DMS53 treated with DMSO at 0.1 percent for 48 hours (cell line): Measurements from ENCODE around the gene ALOXE3.
"Not testable (repeated sequence)": the region's sequence is repeated elsewhere in the genome, so short reads cannot be mapped to it uniquely, and the experiment has no call there.

Experiments
- DNase-seq: peaks from one replicate; lab custom pipeline; 2025; ENCODE audit not compliant: unreplicated experiment; lab: John Stamatoyannopoulos, UW

Gene ALOXE3

DNA sequence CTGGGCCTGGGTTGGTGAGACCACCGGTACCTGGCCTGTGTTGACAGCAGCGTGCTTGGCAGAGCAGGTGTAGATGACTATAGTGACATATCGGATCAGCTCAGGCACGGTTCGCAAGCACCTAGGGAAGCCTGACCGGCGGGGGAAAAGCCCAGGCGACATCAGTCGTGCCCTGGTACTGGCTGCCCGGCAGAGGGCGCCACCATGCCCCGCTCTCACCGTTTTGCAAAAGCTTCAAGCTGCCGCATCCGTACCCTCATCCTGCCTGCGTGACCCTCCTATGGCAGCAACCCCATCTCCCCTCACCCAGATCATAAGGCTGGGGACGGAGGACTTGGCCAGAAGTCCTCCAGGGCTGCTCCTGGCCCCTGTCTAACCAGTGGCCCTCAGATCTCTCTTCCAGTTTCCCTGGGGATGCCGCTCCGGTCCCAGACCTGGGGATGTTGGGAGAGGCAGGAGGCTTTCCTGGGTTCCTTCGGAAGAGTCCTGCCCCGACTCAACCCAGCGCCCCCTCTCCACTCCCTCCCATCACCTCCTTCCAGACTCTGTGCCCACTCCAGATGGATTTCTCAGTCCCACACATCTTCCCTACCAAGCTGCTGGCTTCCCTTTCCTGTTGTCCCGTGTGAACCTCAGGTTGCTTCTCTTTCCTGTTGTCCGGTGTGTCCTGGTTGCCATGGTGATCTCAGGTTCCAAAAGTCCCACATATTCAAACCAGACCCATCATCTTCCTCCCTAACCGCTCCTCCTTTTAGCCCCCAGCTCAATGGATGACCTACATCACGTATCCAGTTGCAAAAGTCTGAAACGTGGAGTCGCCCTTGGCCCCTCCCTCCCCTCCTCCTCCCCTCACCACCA, 44.5 kb downstream of the ALOXE3 start:
- DNase-seq = peak; percentile 73

DNA sequence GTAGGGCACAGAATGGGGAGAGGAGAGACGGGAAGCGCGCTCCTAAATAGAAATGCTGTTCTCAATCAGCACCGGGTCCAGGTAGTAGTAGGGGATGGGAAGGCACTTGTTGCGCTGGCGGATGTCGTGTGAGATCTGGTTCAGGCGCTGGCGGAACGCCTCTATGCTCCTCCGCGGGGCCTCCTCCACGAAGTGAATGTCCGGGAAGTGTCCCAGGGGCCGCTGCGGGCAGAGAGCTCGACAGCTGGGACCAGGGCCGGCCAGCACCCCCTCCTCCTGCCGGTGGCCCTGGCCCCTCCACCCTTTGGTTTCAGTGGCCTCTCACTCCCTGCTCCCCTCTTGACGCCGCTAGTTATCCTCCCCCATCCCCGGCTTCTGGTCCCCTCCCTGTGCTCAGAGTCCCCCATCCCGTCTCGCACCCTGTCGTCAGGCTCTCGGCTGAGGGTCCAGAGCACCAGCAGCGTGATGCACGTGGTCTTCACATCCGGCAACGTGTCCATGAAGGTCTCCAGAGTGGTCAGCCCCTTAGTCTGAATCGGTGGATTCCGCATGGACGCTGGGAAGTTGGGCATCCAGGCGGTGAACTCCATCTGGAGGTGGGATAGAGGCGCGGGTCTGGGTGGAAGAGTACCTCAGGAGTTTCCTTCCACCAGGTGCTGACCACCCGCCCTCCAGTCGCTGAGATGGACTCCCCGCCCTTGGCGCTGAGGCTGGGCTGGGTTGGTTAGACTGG, 45.4 kb downstream of the ALOXE3 start:
- no peak for DNase-seq

DNA sequence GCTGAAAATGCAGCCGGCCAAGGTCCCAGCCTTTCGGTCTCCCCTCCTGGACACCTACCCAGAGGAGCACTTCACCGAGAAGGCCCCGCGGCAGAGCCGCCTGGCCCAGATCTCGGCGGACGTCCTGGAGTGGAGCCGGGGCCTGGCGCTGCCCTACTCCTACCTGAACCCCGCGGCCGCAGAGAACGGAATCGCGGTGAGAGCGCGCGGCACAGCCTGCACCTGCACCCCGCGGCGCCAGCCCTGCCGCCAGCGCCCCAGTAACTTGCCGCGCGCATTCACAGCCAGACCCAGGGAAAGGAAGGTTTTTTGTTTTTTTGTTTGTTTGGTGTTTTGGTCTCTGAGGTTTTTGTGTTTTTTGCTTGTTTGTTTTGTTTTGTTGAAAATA, 46.0 kb downstream of the ALOXE3 start:
- no peak for DNase-seq

DNA sequence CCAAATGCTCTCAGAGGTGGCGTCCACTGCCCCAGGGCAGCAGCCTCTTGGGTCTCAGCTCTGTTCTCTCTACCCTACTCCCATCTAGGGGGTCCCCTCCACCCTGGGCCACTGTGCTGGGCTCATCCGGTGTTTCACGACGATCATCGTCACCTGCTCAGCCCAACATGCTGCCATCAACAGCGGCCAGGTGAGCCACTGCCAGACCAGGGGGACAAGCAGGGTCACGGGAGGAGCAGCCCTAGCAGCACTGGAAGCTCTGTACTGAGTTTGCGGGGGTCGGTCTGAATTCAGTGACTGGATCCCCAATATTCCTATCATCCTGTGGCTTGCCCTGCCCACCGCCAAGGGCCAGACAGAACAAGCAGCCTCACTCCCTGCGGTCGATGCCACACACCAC, 46.8 kb downstream of the ALOXE3 start:
- no peak for DNase-seq

DNA sequence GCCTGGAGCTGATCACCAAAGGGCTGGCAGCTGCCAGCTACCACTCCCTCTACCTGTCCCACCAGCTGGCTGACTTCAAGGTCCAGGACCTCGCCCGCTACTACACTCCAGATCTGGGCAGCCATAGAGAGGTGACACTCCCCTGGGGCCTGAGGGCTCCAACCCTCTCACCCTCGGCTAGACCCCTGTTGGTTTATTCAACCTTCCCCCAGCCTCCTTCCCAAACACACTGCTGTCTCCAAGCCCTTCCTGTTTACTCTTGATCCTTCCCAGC, 48.8 kb downstream of the ALOXE3 start:
- no peak for DNase-seq

DNA sequence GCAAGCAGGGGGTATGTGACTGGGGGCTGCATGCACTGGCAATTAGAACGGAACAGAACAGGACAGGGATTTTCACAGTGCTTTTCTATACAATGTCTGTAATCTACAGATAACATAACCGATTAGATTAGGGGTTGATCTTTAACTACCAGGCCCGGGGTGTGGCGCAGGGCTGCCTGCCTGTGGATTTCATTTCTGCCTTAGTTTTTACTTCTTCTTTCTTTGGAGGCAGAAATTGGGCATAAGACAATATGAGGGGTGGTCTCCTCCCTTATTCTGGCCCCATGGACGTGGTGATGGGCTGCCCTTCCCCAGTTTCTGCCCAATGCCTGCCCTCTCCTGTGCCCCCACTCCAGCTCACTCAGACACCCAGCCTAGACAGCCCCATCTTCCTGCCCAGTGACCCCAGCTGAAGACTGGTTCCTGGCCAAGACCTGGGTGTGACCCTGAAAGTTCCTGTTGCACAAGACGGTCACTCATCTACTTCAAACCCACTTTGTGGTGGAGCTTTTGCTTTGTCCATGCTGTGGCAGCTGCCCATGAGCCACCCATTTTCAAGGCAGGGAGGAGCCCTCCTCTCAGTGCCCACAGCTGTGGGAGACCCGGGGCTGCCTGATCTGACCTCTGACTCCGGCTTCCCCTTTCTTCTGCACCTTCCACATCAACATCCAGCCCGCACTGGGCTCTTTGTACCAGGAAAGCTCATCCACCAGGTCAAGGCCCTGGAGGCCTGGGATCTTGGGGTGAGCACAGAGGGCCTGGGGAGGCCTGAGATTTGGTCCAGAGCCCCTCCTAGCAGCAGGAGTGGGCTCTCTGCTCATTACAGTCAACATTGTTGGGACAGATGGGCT, 49.4 kb downstream of the ALOXE3 start:
- DNase-seq = no peak

DNA sequence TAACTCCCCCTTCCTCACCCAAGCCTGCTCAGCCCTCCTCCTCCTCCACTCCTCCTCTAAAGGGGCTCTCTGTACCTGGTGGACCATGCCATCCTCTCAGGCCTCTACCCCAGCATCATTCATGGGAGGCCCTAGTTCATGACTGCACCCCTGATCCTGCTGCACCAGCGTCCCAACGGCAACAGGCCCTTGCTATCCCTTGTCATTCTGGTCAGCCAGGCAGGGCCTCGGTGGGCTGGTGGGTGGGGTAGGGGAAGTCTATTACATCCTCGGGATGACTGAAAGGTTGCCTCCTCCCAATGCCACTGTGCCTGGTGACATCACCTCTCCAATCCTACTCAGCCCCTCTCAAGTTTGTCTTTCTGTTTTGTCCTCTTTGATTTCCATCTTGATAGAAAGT, 50.5 kb downstream of the ALOXE3 start:
- no peak for DNase-seq

DNA sequence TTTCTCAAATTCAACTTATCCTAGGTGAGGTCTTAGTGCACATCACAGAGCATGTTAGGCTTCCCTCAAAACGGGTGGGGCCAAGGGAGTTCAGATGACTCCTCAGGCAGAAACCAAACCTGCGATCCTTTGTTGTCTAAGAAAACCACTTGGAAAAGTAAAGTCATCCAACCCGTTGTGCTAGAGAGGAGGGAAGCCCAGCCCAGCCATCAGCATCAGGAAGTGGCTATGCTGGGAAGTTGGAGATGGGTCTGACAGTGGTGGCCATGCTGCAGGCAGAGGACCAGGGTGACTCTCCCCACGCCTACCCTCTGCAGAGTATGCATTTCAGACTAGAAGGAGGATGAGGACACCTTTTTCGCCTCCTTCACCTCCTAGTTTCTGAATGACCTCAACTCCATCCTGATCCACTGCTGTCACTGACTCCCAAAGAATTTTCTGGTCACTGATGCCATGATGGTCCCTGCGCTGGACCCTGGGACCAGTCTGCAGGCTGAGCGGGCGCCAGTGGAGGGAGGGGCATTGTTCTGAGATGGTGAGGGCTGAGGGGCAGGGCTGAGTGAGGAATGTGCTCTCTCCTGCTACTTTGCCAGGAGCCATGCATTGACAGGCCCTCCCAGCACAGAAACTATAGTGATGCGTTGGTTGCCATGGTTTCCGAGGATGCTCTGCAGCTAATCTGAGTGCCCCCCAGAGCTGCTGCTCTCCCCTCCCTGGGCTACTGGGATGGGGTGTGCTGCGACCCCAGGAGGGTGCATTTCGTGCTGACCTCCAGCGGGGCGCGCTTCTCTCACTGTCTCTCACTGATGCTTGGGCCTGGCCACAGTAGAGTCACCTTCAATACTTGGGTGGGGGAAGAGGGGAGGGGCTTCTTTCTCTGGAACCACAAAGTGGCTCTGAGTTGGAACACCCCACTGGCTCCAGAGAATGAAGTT, 51.2 kb downstream of the ALOXE3 start:
- DNase-seq = no peak

DNA sequence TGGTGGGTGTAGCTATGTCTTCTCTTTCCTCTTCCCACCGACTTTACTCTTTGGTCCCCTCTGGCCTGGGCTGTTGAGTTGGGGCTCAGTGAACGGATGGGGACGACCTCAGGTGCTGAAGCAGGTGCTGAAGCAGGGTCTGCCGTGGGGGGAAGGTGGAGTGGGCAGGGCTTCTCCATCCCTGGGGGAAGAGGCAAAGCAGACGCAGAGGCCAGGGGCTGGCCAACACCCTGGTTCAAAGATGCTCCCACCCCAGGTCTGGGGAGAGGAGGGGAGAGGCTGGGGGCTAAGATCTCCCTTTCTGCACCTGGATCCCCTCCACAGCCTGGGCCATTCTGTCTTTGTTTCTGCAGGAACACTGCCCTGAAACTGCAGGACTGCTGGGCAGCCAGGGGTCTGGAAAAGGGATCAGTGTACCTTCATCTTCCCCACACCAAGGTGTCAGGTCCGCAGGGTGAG, 53.7 kb downstream of the ALOXE3 start:
- DNase-seq = no peak

DNA sequence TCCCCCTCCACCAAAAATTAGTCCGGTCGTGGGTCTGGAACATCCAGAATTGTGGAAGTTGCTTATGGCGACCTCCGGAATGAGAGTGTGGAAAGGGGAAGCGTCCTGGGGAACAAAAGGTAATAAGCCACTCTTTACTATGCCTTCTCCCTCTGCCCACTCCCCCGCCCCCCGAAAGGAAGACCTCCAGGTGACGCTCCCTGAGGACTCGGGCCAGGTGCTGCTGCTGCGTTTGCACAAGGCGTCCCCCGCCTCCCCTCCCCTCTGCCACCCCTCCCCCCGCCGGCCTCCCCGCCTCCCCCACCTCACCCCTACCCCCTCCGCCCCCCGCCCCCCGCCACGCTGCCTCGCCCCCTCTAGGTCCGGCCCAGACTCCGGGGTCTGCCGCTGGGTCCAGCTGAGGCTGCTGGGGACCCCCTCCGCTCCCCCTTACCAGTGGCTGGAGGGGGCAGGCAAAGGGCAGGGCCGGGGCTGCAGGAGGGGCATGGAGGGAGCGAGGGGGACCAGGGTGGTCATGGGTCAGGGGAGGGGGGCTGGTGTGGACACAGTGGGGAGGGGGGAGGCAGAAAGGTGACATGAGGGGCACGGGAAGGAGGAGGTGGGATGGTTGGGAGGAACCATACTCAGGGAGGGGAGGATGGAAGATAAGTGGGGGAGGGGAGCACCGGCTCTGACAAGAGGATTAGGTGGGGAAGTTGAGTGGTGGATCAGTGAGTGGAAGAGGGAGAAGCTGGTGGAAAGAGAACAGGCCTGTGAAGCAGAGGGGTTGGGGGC, 54.4 kb downstream of the ALOXE3 start:
- no peak for DNase-seq

DNA sequence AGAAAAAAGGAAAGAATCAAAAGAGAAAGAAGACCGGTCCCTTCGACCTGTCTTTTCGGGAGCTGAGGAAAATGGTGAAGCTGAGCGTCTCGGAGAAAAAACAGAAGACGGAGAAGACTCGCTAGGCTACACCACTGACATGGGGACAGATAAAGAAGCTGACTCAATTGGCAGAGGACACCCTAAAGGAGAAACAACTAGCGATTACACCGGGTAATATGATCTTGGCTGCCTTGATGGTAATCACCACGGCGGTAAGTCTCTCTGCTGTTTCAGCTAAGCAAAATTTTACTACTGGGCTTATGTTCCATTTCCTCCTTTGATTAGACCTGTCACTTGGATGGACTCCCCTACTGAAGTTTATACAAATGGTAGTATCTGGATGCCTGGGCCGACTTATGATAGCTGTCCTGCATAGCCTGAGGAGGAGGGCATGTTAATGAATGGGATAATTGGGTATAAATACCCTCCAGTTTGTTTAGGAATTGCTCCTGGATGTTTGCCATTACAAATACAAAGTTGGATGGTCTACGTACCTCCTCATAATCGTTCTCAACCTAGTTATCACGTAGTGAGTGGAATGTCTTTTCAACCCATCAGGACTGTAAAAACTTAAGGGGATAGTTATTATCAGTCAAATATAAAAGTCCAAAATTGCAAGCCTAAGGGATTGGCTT, 55.4 kb downstream of the ALOXE3 start:
- no peak for DNase-seq

DNA sequence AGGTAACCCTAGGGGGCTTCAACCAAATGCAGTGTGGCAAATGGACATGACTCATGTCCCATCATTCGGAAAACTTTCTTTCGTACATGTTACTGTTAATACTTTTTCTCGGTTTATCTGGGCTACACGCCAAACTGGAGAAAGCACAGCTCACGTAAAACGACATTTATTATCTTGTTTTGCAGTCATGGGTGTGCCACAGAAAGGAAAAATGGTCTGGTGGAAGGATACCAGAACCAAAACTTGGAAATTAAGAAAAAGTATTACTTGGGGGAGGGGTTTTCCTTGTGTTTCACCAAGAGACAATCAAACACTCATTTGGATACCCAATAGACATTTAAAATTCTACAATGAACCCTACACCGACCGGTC, 55.9 kb downstream of the ALOXE3 start:
- no peak for DNase-seq

DNA sequence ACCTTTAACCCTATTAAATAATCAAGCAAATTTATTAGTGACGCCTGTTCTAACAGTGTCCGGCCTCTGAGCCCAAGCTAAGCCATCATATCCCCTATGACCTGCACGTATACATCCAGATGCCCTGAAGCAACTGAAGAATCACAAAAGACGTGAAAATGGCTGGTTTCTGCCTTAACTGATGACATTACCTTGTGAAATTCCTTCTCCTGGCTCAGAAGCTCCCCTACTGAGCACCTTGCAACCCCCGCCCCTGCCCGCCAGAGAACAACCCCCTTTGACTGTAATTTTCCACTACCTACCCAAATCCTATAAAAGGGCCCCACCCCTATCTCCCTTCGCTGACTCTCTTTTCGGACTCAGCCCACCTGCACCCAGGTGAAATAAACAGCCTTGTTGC, 56.5 kb downstream of the ALOXE3 start:
- DNase-seq = not testable (repeated sequence)

DNA sequence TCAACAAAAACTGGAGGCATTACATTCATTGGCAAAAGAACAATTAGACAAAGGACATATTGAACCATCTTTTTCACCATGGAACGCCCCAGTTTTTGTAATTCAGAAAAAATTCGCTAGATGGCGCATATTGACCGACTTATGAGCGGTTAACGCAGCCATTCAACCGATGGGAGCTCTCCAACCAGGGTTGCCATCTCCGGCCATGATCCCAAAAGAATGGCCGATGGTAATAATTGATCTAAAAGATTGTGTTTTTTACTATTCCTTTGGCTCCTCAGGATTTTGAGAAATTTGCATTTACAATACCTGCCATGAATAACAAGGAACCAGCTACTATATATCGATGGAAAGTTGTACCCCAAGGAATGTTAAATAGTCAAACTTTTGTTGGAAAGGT, 58.0 kb downstream of the ALOXE3 start:
- peak; percentile 68 for DNase-seq

DNA sequence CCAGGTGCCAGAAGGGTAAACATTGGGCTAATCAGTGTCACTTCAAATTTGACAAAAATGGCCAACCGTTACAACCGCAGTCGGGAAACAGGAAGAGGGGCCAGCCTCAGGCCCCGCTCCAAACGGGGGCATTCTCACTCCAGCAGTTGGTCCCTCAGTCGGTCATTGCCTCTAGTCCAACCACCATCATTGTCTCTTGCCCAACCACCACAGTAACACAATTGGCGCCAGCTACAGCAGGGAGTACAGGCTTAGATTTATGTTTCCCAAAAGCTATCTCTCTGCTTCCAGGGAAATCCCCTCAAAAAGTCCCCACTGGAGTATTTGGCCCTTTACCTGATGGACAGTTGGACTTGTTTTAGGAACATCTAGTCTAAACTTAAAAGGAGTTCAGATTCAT, 59.2 kb downstream of the ALOXE3 start:
- DNase-seq = no peak

DNA sequence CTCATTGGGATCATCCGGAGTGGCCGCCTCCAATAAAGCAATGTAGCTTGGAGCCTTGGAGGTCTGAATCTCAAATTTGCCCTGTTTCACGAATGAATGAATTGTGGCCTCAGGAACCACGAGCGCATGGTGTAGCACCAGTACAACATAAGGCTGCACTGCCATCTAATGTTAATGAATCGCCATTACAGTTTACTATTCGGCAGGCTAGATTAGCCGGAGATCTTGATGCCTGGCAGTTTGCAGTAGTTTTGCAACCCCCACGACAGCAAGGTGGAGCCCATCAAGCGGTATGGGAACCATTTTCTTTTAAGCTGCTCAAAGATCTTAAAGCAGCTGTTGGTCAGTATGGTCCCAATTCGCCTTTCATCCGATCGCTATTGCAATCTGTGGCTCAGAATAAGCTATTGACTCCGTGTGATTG, 60.6 kb downstream of the ALOXE3 start:
- DNase-seq = peak; percentile 86

DNA sequence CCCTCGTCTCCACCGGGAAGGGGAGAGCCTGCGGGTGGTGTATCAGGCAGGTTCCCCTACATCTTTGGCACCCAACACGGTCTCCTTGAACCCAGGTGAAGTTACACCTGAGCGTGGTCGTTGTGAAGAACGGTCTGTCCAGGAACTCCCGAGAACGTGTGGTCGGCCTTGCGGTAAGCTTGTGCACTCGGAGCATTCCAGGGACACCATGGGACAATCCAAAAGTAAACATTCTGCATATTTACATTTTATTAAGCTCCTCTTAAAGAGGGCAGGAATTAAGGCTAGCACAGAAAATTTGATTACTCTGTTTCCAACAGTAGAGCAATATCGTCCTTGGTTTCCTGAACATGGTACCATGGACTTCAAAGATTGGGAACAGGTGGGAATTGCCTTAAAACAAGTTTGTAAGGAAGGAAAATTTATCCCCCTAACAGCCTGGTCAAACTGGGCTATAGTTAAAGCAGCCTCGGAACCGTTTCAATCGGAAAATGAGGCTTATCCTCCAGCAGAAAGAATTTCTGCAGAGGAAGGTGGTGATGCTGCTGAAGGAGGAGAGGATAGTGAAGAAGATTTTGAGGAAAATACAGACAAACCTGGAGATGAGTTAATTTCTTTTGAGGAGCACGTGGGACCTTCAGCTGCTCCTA, 61.2 kb downstream of the ALOXE3 start:
- no peak for DNase-seq

DNA sequence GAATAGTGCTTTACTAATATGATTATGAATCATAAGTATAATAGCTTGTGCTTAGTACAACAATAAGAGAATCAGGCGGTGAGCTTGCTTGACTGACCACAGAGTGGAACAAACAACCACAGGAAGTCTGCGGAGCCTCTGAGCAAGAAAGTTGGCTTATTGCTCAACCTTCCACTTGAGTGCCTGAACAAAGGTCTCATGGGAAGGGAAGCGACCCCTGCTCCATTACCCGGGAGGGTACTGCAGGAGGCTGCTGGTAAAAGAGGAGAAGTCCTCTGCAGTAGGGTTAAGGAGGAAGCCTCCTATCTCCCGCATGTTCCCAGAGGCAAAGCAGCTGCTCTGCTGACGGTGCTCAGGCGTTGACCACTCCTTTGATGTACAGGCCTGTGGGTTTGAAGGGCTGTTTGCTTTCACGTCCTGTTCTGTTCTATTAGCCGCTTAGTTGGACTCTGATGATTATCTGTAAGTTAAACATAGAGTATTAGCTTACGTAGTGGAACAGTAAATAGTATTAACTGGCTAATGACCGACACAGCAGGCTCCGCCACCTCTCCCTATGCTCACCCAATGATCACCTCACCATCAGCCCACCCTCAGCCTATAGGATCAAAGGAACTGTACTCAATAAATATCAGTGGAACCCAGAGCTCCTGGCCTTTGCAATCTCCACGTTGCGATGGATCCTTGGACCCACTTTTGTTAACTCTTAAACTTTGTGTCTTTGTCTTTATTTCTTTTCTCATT, 61.9 kb downstream of the ALOXE3 start:
- no peak for DNase-seq
